ENCODE measurements around the gene KREMEN1.
A peak's percentile ranks its signal among the peaks of the same experiment; 100 is the strongest.

KREMEN1 gene

DNA sequence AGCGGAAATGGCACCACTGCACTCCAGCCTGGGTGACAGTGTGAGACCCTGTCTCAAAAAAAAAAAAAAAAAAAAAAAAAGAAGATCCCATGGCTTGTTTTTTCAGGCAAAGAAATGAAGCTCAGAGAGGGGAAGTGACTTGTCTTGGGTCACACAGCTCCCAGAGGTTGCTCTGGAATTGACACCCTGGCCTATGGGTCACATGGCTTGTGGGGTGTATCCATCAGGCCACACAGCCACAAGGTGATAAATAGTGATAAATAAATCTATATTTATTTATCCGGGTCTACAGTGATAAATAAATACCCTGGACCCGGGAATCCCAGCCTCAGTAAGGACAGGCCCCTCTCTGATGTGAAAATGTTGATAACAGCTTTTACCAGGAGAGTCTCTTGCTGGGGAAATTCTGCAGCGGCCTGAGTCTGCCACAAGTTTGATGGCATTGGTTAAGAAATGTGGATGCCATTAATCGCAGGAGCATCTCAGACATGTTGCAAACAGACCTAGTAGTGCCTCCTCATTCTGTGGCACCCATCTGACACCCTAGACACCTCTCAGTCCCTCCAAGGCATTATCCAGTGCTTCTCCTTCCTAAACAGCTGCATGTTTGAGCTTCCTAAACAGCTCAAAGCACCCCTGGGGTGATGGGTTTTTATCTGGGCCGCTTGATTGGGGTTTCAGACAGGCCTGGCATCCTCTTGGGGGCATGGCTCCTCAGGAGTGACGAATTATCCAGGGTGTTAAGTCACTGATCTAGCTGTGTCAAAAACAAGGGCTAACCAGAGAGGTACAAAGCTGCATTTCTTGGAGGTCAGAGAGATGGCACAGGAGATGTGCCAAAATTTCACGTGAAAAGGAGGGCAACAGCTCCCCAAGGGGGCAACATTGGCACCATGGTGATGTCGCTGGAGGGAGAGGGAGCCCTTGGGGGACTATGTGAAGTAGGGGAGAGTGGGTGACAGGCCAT lies 130.9 kb downstream of the KREMEN1 start:
- H3K36me3 Mint-ChIP-seq (ENCODE audit: low read depth) = no peaks in the 10 kb centered on the region
- H3K4me1 Mint-ChIP-seq (ENCODE audit: low read depth) = peaks cover 29% of the 10 kb centered on the region
- peak overlapping the region; percentile 47 for H3K27ac Mint-ChIP-seq
- DNase-seq (ENCODE audit: low spot score) = no peak
- no peaks in the 10 kb centered on the region for H3K9me3 Mint-ChIP-seq
- H3K4me3 Mint-ChIP-seq = no peak overlapping the region
- peaks cover 37% of the 10 kb centered on the region for H3K27me3 Mint-ChIP-seq (ENCODE audit: low read depth)

GRCh38 chr22:29204455-29205183 lies 131.8 kb downstream of the KREMEN1 start:
- Mint-ChIP-seq H3K4me3 (peak overlapping the region; percentile 1), H3K4me1 (ENCODE audit: low read depth) (peaks cover 29% of the 10 kb centered on the region), H3K36me3 (ENCODE audit: low read depth) (no peaks in the 10 kb centered on the region), H3K27me3 (ENCODE audit: low read depth) (peaks cover 37% of the 10 kb centered on the region), H3K27ac (no peak overlapping the region), H3K9me3 (no peaks in the 10 kb centered on the region)
- DNase-seq (ENCODE audit: low spot score) = no peak

DNA sequence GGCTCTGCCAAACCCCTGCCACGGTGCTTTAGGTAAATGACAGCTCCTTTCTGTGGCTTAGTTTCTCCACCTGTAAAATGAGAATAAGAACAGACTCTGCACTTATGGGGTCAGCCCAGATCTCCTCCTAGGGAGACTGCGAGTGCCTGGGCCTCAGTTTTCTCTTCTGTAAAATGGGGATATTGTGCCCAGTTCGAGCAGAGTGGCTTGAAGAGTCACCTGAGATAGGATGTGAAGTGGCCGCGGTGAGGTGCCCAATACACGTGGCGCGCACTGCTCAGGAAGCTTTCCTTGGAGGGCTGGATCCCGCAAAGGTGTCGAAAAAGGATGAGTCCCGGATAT lies 132.4 kb downstream of the KREMEN1 start:
- H3K4me1 Mint-ChIP-seq (ENCODE audit: low read depth) = peaks cover 29% of the 10 kb centered on the region
- DNase-seq (ENCODE audit: low spot score) = no peak
- no peak overlapping the region for H3K27ac Mint-ChIP-seq
- peak overlapping the region; percentile 51 for H3K4me3 Mint-ChIP-seq
- peaks cover 35% of the 10 kb centered on the region for H3K27me3 Mint-ChIP-seq (ENCODE audit: low read depth)
- no peaks in the 10 kb centered on the region for H3K36me3 Mint-ChIP-seq (ENCODE audit: low read depth)
- H3K9me3 Mint-ChIP-seq = no peaks in the 10 kb centered on the region

GRCh38 chr22:29205594-29206371 lies 132.9 kb downstream of the KREMEN1 start, which contains the start of gene EMID1:
Gene EMID1 (plus strand): TSS chr22:29205896. CDS start chr22:29206039, 143 bp downstream.
- Mint-ChIP-seq H3K9me3 (no peaks in the 10 kb centered on the region), H3K4me3 (peak within 1 kb of the TSS; percentile 67), H3K36me3 (ENCODE audit: low read depth) (no peaks in the 10 kb centered on the region), H3K27me3 (ENCODE audit: low read depth) (peaks cover 33% of the 10 kb centered on the region), H3K27ac (no peak within 1 kb of the TSS), H3K4me1 (ENCODE audit: low read depth) (peaks cover 29% of the 10 kb centered on the region)
- DNase-seq (ENCODE audit: low spot score) = peak; percentile 22

- no peak for DNase-seq (ENCODE audit: low spot score)
These were observed 133.8 kb downstream of the KREMEN1 start for GRCh38 chr22:29206372-29207242.

GRCh38 chr22:29207243-29207550 lies 134.4 kb downstream of the KREMEN1 start:
- Mint-ChIP-seq H3K9me3 (no peaks in the 10 kb centered on the region), H3K27ac (no peak overlapping the region), H3K4me1 (ENCODE audit: low read depth) (peaks cover 18% of the 10 kb centered on the region), H3K27me3 (ENCODE audit: low read depth) (peaks cover 33% of the 10 kb centered on the region), H3K36me3 (ENCODE audit: low read depth) (no peaks in the 10 kb centered on the region), H3K4me3 (no peak overlapping the region)
- no peak for DNase-seq (ENCODE audit: low spot score)

More at GRCh38 chr22:29206372-29207242, 133.8 kb downstream of the KREMEN1 start:
- Mint-ChIP-seq H3K4me3 (peak overlapping the region; percentile 67), H3K9me3 (no peaks in the 10 kb centered on the region), H3K4me1 (ENCODE audit: low read depth) (peaks cover 24% of the 10 kb centered on the region), H3K36me3 (ENCODE audit: low read depth) (no peaks in the 10 kb centered on the region), H3K27me3 (ENCODE audit: low read depth) (peaks cover 33% of the 10 kb centered on the region), H3K27ac (no peak overlapping the region)

DNA sequence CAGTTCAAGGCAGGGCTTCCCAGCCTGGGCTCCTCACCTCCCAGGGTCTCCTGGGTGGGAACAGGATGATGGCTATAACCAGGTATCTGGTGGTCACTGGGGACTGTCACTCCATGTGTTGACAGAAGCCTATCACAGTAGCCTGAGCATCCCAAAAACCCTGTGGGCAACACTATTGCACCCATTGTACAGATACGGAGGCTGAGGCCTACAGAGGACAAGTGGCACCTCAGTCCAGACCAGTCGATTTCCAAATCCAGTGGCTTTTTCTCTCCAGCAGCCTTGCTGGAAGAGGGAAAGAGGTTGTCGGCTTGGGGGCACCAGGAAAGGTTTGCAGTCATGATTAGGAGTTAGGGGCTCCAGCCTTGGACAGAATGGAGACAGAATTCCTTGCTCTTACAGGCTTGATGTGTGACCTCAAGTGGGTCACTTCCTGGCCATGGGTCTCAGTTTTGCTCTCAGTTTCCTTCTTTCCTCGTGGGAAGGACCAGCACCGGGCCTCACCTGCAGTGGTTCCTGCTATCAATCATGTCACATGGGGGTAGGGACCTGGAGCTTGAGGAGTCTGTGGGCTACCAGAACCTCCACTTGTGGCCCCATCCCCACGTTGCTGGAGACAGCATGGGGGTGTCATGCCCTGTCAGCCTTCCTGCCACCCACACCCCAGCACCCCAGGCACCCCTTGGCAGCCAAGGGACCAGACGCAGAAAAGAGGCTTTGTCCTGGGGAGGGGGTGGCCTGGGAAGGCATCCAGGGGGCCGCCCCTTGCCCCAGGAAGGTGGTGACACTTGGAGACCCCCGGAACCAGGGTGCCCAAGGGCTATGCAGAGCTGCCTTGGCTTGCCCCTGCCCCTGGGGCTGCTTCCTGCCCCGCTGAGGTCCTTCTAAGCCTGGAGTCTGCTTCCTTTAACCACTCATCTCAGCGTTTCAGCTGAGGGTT lies 135.0 kb downstream of the KREMEN1 start:
- no peak for DNase-seq (ENCODE audit: low spot score)
- Mint-ChIP-seq H3K4me1 (ENCODE audit: low read depth) (peaks cover 13% of the 10 kb centered on the region), H3K27ac (no peak overlapping the region), H3K27me3 (ENCODE audit: low read depth) (peaks cover 33% of the 10 kb centered on the region), H3K4me3 (no peak overlapping the region), H3K9me3 (no peaks in the 10 kb centered on the region), H3K36me3 (ENCODE audit: low read depth) (no peaks in the 10 kb centered on the region)

- no peaks in the 10 kb centered on the region for H3K36me3 Mint-ChIP-seq (ENCODE audit: low read depth)
- DNase-seq (ENCODE audit: low spot score) = no peak
- H3K27me3 Mint-ChIP-seq (ENCODE audit: low read depth) = peaks cover 33% of the 10 kb centered on the region
- H3K4me3 Mint-ChIP-seq = no peak overlapping the region
- peaks cover 8% of the 10 kb centered on the region for H3K4me1 Mint-ChIP-seq (ENCODE audit: low read depth)
- no peak overlapping the region for H3K27ac Mint-ChIP-seq
- no peaks in the 10 kb centered on the region for H3K9me3 Mint-ChIP-seq
These were observed 135.6 kb downstream of the KREMEN1 start for GRCh38 chr22:29208502-29208862.

DNA sequence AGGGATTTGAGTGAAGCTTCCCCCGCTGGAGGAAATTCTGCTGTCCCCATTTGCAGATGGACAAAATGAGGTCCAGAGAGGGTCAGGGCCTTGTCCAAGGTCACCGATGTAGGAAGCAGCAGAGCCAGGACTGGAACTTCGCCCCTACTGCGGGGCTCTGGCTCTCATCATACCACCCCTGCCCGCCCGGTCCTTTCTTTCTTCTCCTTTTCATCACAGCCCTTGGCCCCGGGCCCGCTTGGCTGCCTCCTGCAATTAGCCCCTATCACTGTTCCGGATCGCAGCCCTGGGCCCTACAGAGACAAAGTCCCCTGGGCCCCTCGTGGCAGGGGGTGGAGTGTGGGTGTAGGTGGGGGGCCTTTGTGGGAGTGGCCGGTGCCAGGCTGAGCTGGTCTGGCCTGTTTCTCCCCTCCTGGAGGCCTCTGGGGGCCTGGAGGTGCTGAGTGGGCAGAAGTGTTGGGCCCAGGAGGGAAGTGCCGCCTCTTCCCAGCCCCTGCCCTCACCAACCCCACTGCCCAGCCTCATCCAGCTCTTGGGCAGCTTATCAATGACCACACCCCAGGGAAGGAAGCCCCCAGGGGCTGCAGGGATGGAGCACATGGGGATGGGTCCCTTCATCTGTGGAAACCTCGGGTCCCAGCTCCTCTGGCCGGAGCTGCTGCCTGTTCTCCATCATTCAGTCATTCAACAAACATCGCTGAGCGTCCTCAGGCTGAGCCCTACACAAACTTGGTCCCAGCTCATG lies 136.2 kb downstream of the KREMEN1 start:
- H3K4me3 Mint-ChIP-seq = no peak overlapping the region
- peaks cover 6% of the 10 kb centered on the region for H3K4me1 Mint-ChIP-seq (ENCODE audit: low read depth)
- H3K27me3 Mint-ChIP-seq (ENCODE audit: low read depth) = peaks cover 32% of the 10 kb centered on the region
- no peak for DNase-seq (ENCODE audit: low spot score)
- H3K27ac Mint-ChIP-seq = no peak overlapping the region
- H3K36me3 Mint-ChIP-seq (ENCODE audit: low read depth) = no peaks in the 10 kb centered on the region
- H3K9me3 Mint-ChIP-seq = no peaks in the 10 kb centered on the region

DNA sequence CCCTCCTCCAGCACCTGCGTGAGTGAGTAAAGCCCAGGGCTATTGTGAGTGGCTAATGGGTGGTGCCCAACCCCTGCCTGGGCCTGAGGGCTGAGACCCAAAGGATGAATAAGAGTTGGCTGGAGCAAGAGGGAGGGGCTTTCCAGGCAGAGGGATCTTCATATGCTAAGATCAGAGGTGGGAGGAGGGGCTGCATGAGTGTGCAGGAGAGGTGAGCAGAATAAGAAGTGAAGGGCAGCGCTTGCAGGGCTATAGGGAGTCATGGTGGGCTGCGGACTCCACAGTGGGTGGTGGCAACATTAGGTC lies 136.7 kb downstream of the KREMEN1 start:
- no peak overlapping the region for H3K4me3 Mint-ChIP-seq
- H3K27me3 Mint-ChIP-seq (ENCODE audit: low read depth) = peaks cover 30% of the 10 kb centered on the region
- H3K36me3 Mint-ChIP-seq (ENCODE audit: low read depth) = no peaks in the 10 kb centered on the region
- peaks cover 4% of the 10 kb centered on the region for H3K4me1 Mint-ChIP-seq (ENCODE audit: low read depth)
- no peak for DNase-seq (ENCODE audit: low spot score)
- no peaks in the 10 kb centered on the region for H3K9me3 Mint-ChIP-seq
- no peak overlapping the region for H3K27ac Mint-ChIP-seq

DNA sequence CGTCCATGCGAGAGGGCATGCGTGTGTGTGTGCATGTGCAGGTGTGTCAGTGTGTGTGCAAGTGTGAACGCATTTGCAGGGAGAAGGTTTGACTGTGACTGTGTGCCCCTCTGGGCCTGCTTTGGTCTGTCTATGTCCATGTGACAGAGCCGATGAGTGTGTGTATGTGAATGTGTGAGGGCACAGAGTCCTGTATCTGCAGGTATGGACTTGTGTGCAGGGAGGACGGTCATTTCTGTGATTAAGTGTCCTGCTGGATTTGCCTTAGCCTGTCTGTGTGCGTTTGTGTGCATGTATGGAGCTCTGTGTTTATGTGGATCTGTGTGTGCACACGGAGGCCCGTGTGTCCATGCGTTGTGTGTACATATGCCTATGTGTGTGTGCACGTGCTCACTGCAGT lies 138.2 kb downstream of the KREMEN1 start:
- H3K9me3 Mint-ChIP-seq = no peaks in the 10 kb centered on the region

DNA sequence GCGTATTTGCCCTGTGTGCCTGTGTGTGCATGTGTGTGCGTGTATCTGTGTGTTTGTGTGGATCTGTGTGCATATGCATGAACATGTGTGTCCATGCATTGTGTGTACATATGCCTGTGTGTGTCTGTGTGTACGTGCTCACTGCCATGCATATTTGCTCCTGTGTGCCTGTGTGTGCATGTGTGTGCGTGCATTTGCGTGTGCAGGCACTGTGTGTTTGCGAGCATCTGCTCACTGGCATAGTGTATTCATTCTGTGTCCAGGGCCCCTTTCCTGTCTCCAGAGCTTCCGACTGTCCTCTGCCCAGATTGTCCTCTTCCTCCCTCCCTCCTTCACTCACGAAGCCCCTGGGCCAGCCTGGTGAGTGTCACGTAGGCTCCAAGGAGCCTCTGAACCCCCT lies 138.6 kb downstream of the KREMEN1 start:
- H3K36me3 Mint-ChIP-seq (ENCODE audit: low read depth) = no peaks in the 10 kb centered on the region
- H3K27ac Mint-ChIP-seq = no peak overlapping the region
- H3K9me3 Mint-ChIP-seq = no peaks in the 10 kb centered on the region
- no peak for DNase-seq (ENCODE audit: low spot score)
- no peak overlapping the region for H3K4me3 Mint-ChIP-seq
- peaks cover 19% of the 10 kb centered on the region for H3K27me3 Mint-ChIP-seq (ENCODE audit: low read depth)
- no peaks in the 10 kb centered on the region for H3K4me1 Mint-ChIP-seq (ENCODE audit: low read depth)

More for the DNA sequence above, 138.2 kb downstream of the KREMEN1 start:
- Mint-ChIP-seq H3K27me3 (ENCODE audit: low read depth) (peaks cover 22% of the 10 kb centered on the region), H3K4me3 (no peak overlapping the region), H3K27ac (no peak overlapping the region), H3K36me3 (ENCODE audit: low read depth) (no peaks in the 10 kb centered on the region), H3K4me1 (ENCODE audit: low read depth) (peaks cover 1% of the 10 kb centered on the region)
- no peak for DNase-seq (ENCODE audit: low spot score)

Measured in T-helper 2 cell treated with Interferon-gamma antibody and Interleukin-4, amounts not matched to agents 5 μg/mL and 100 μg/mL, for 36 hours (primary cell).